NCI-H1694 treated with DMSO at 0.1 percent for 48 hours (cell line): ENCODE data around the gene COL4A1.
"Not testable (repeated sequence)": the region's sequence is repeated elsewhere in the genome, so short reads cannot be mapped to it uniquely, and the experiment has no call there.

Experiments
- DNase-seq: peaks from one replicate; lab custom pipeline; 2025; lab: John Stamatoyannopoulos, UW

Gene COL4A1

GRCh38 chr13:110131424-110131823 is 175.5 kb downstream of the COL4A1 start:
- no peak for DNase-seq

GRCh38 chr13:110130431-110130830 is 176.5 kb downstream of the COL4A1 start:
- no peak for DNase-seq

- DNase-seq: no peak
These were observed 177.3 kb downstream of the COL4A1 start for GRCh38 chr13:110129539-110130186.

GRCh38 chr13:110129076-110129475 is 177.9 kb downstream of the COL4A1 start:
- no peak for DNase-seq

GRCh38 chr13:110128546-110128945 is 178.4 kb downstream of the COL4A1 start:
- DNase-seq: no peak

GRCh38 chr13:110127986-110128511 is 178.9 kb downstream of the COL4A1 start:
- DNase-seq: no peak

- DNase-seq: no peak
These were observed 180.5 kb downstream of the COL4A1 start for GRCh38 chr13:110126391-110126961.

- DNase-seq: no peak
These were observed 181.2 kb downstream of the COL4A1 start for GRCh38 chr13:110125613-110126272.

GRCh38 chr13:110125157-110125556 is 181.8 kb downstream of the COL4A1 start:
- DNase-seq: no peak

GRCh38 chr13:110124201-110124940 is 182.6 kb downstream of the COL4A1 start:
- DNase-seq: no peak

- no peak for DNase-seq
These were observed 183.7 kb downstream of the COL4A1 start for GRCh38 chr13:110123041-110123809.

GRCh38 chr13:110121422-110122083 is 185.4 kb downstream of the COL4A1 start:
- DNase-seq: no peak

- DNase-seq: no peak
These were observed 186.7 kb downstream of the COL4A1 start for GRCh38 chr13:110119935-110120905.

- no peak for DNase-seq
These were observed 188.9 kb downstream of the COL4A1 start for GRCh38 chr13:110118106-110118505.

GRCh38 chr13:110116072-110116487 is 190.9 kb downstream of the COL4A1 start:
- no peak for DNase-seq

GRCh38 chr13:110115591-110115990 is 191.4 kb downstream of the COL4A1 start:
- no peak for DNase-seq

GRCh38 chr13:110114316-110114715 is 192.6 kb downstream of the COL4A1 start:
- DNase-seq: no peak

- DNase-seq: no peak
These were observed 193.6 kb downstream of the COL4A1 start for GRCh38 chr13:110113284-110113764.

GRCh38 chr13:110112379-110112778 is 194.6 kb downstream of the COL4A1 start:
- DNase-seq: not testable (repeated sequence)

- no peak for DNase-seq
These were observed 196.2 kb downstream of the COL4A1 start for GRCh38 chr13:110110783-110111182.
